Stimulated activated CD4-positive, alpha-beta T cell treated with anti-CD3 and anti-CD28 coated beads, Interleukin-2, amount 100 ng/mL, for 4 hours (primary cell): ENCODE data around the gene CCDC142.
"Not testable (repeated sequence)": the region's sequence is repeated elsewhere in the genome, so short reads cannot be mapped to it uniquely, and the experiment has no call there.

Experiments
- DNase-seq: peaks from one replicate; pipeline ENCODE4 v3.0.0-alpha.2; 2020; ENCODE audit warnings: low read depth

CCDC142 gene

GRCh38 chr2:74498500-74499266 lies 15.9 kb upstream of the CCDC142 start:
- no peak for DNase-seq

- DNase-seq = no peak
Observed at GRCh38 chr2:74497777-74498499, 15.1 kb upstream of the CCDC142 start.

- no peak for DNase-seq
Observed at GRCh38 chr2:74496997-74497776, 14.4 kb upstream of the CCDC142 start.

GRCh38 chr2:74495440-74495839 lies 12.6 kb upstream of the CCDC142 start:
- no peak for DNase-seq

- DNase-seq = no peak
Observed at GRCh38 chr2:74493546-74493945, 10.7 kb upstream of the CCDC142 start.

GRCh38 chr2:74491648-74492544 lies 9.1 kb upstream of the CCDC142 start:
- DNase-seq = no peak

GRCh38 chr2:74489906-74490305 lies 7.1 kb upstream of the CCDC142 start:
- DNase-seq = no peak

- no peak for DNase-seq
Observed at GRCh38 chr2:74488643-74489481, 6.1 kb upstream of the CCDC142 start.

- DNase-seq = no peak
Observed at GRCh38 chr2:74486141-74486540, 3.3 kb upstream of the CCDC142 start.

GRCh38 chr2:74483675-74484164 lies 922 bp upstream of the CCDC142 start:
- DNase-seq = not testable (repeated sequence)

GRCh38 chr2:74481961-74482800 lies 617 bp downstream of the CCDC142 start:
- no peak for DNase-seq

- DNase-seq = no peak
Observed at GRCh38 chr2:74481431-74481830, 1.4 kb downstream of the CCDC142 start.

- DNase-seq = no peak
Observed at GRCh38 chr2:74474899-74475298, 7.9 kb downstream of the CCDC142 start.

- no peak for DNase-seq
Observed at GRCh38 chr2:74474481-74474880, 8.3 kb downstream of the CCDC142 start.

- no peak for DNase-seq
Observed at GRCh38 chr2:74472945-74473258, 9.9 kb downstream of the CCDC142 start.

- peak; percentile 92 for DNase-seq
Observed at GRCh38 chr2:74472086-74472944, 10.5 kb downstream of the CCDC142 start, which contains the start of gene MRPL53. MRPL53 (minus strand) TSS chr2:74472680; CDS start chr2:74472660, 20 bp downstream.

GRCh38 chr2:74471332-74472065 lies 11.3 kb downstream of the CCDC142 start:
- DNase-seq = no peak

- DNase-seq = not testable (repeated sequence)
Observed at GRCh38 chr2:74470742-74471141, 12.1 kb downstream of the CCDC142 start.
